OCI-LY7 (cell line): ENCODE measurements around the gene FAM193A.

Source experiments
- CTCF ChIP-seq: fragments of 200-600 bp; sonication (generic); conservative IDR thresholded peaks from 2 replicates; pipeline ENCODE4 v1.5.1; 2014; ENCODE audit warnings: mild to moderate bottlenecking, antibody characterized with exemption, low read length, moderate library complexity, mixed read lengths
- EZH2phosphoT487 ChIP-seq: fragments of 200-600 bp; sonication (generic); IDR thresholded peaks from 2 replicates; pipeline ENCODE4 v1.6.1; 2018; ENCODE audit warnings: low read depth, borderline replicate concordance, mild to moderate bottlenecking, mixed run types, antibody characterized with exemption, low read length, moderate library complexity, mixed read lengths

- TF ChIP-seq CTCF (no peak), EZH2phosphoT487 (no peak)
Measured at GRCh38 chr4:2558301-2558700, 21.9 kb downstream of the FAM193A start.
